DMS53 treated with DMSO at 0.1 percent for 48 hours (cell line): ENCODE data around the gene LGALS8.

ENCODE experiments used
- DNase-seq: peaks from one replicate; lab custom pipeline; 2025; ENCODE audit not compliant: unreplicated experiment; lab: John Stamatoyannopoulos, UW

LGALS8 gene

GRCh38 chr1:236581528-236581927, 57.7 kb downstream of the LGALS8 start:
- no peak for DNase-seq

- DNase-seq = no peak
Observed at GRCh38 chr1:236589531-236589930, 65.7 kb downstream of the LGALS8 start.

GRCh38 chr1:236590553-236591150, 66.9 kb downstream of the LGALS8 start:
- no peak for DNase-seq

GRCh38 chr1:236602171-236602570, 78.4 kb downstream of the LGALS8 start:
- DNase-seq = no peak
